ENCODE data around the gene UBA3.

GRCh38 chr3:69005791-69006482 is 74.2 kb downstream of the UBA3 start:
- no peak for TF ChIP-seq POLR2AphosphoS5 (IDR thresholded peaks at IDR 0.05)
- TF ChIP-seq CTCF (IDR thresholded peaks at IDR 0.05), result no peak
- TF ChIP-seq POLR2A (IDR thresholded peaks at IDR 0.05), result no peak

Data from suprapubic skin (tissue), 4 donors.